Caki2 (cell line): ENCODE results near the gene STK36. TPM values are rescaled to one million over a fixed set of nuclear protein-coding genes. Genes with fewer than 3 reads are reported as not detected.

Source experiments
- DNase-seq: peaks from one replicate; pipeline ENCODE4 v3.0.0-alpha.2; 2015; ENCODE audit warnings: low read depth
- in situ Hi-C: cut with HindIII; loops from 2 replicates; pipeline ENCODE4 v1.10.0; 2016; ENCODE audit warnings: low sequenced_read_pairs, low pct_unique_long_range_greater_than_20kb, mixed read lengths
- total RNA-seq: library from RNA; depleted of rRNA; stranded (reverse); fragments of >200 nt; shearing (Covaris generic); gene quantifications from 2 replicates; pipeline ENCODE4 v1.2.3, GENCODE V29; 2014; ENCODE audit warnings: low replicate concordance

STK36 gene
- total RNA-seq, 1 experiment from 2014 or later: 9.4 TPM

GRCh38 chr2:218710687-218711549 is 39.0 kb downstream of the STK36 start, which contains the start of gene TTLL4:
TSS of gene TTLL4 (plus strand) at chr2:218710835. CDS start at chr2:218737677, 26,842 bp downstream.
- DNase-seq: peak; percentile 86

GRCh38 chr2:218711550-218711929 is 39.7 kb downstream of the STK36 start:
- in situ Hi-C loops: no loop called here
- peak; percentile 48 for DNase-seq

More at GRCh38 chr2:218710687-218711549, 39.0 kb downstream of the STK36 start, which contains the start of gene TTLL4:
- in situ Hi-C loops: no loop called here

GRCh38 chr2:218713922-218714321 is 42.0 kb downstream of the STK36 start:
- DNase-seq: no peak
- in situ Hi-C loops: no loop called here

GRCh38 chr2:218716070-218716469 is 44.2 kb downstream of the STK36 start:
- no peak for DNase-seq
- in situ Hi-C loops: no loop called here

GRCh38 chr2:218717262-218717661 is 45.4 kb downstream of the STK36 start:
- in situ Hi-C loops: no loop called here

GRCh38 chr2:218718058-218718457 is 46.2 kb downstream of the STK36 start:
- DNase-seq: no peak
- in situ Hi-C loops: no loop called here

More at GRCh38 chr2:218717262-218717661, 45.4 kb downstream of the STK36 start:
- DNase-seq: peak; percentile 42

- in situ Hi-C loops: no loop called here
- no peak for DNase-seq
These were observed 47.6 kb downstream of the STK36 start for GRCh38 chr2:218719457-218719856.

GRCh38 chr2:218720048-218721041 is 48.5 kb downstream of the STK36 start:
- DNase-seq: no peak
- in situ Hi-C loops: no loop called here

- DNase-seq: no peak
- in situ Hi-C loops: no loop called here
These were observed 49.6 kb downstream of the STK36 start for GRCh38 chr2:218721488-218721887.

- in situ Hi-C loops: no loop called here
- DNase-seq: no peak
These were observed 50.0 kb downstream of the STK36 start for GRCh38 chr2:218721934-218722333.

- in situ Hi-C loops: no loop called here
- no peak for DNase-seq
These were observed 50.5 kb downstream of the STK36 start for GRCh38 chr2:218722419-218722818.

GRCh38 chr2:218722876-218723785 is 51.2 kb downstream of the STK36 start:
- in situ Hi-C loops: no loop called here

GRCh38 chr2:218726004-218726574 is 54.2 kb downstream of the STK36 start:
- in situ Hi-C loops: no loop called here
- no peak for DNase-seq

More at GRCh38 chr2:218722876-218723785, 51.2 kb downstream of the STK36 start:
- no peak for DNase-seq

GRCh38 chr2:218727502-218728165 is 55.7 kb downstream of the STK36 start:
- DNase-seq: peak; percentile 56
- in situ Hi-C loops: no loop called here

- no peak for DNase-seq
- in situ Hi-C loops: no loop called here
These were observed 57.8 kb downstream of the STK36 start for GRCh38 chr2:218729640-218730039.

GRCh38 chr2:218732052-218732760 is 60.3 kb downstream of the STK36 start:
- DNase-seq: no peak
- in situ Hi-C loops: no loop called here
